Parathyroid adenoma (tissue), 2 donors: ENCODE results near the gene GSDME.

Experiments
- H2AFZ ChIP-seq: fragments of 300-600 bp; sonication (generic); one replicate; pipeline ENCODE4 v1.7.0; 2017; ENCODE audit warnings: antibody characterized with exemption, mild to moderate bottlenecking
- H3K27ac ChIP-seq: fragments of 300-600 bp; sonication (generic); one replicate; pipeline ENCODE4 v1.7.0; 2017
- H3K27me3 ChIP-seq: fragments of 300-600 bp; sonication (generic); one replicate; pipeline ENCODE4 v1.7.0; 2017; ENCODE audit warnings: low read length; ENCODE audit not compliant: control insufficient read depth, insufficient read depth
- H3K36me3 ChIP-seq: fragments of 300-600 bp; sonication (generic); one replicate; pipeline ENCODE4 v1.7.0; 2017; ENCODE audit warnings: low read length; ENCODE audit not compliant: control insufficient read depth, insufficient read depth
- H3K4me1 ChIP-seq: fragments of 300-600 bp; sonication (generic); one replicate; pipeline ENCODE4 v1.7.0; 2017; ENCODE audit warnings: control low read depth
- H3K4me2 ChIP-seq: fragments of 300-600 bp; sonication (generic); one replicate; pipeline ENCODE4 v1.7.0; 2017; ENCODE audit warnings: low read length
- H3K4me3 ChIP-seq: fragments of 300-600 bp; sonication (generic); one replicate; pipeline ENCODE4 v1.7.0; 2017; ENCODE audit warnings: low read depth, low read length
- H3K79me2 ChIP-seq: fragments of 300-600 bp; sonication (generic); one replicate; pipeline ENCODE4 v1.7.0; 2017; ENCODE audit warnings: control low read depth
- H3K9ac ChIP-seq: fragments of 300-600 bp; sonication (generic); one replicate; pipeline ENCODE4 v1.7.0; 2017; ENCODE audit warnings: mild to moderate bottlenecking
- H3K9me3 ChIP-seq: fragments of 300-600 bp; sonication (generic); one replicate; pipeline ENCODE4 v1.7.0; 2017; ENCODE audit warnings: low read length; ENCODE audit not compliant: control insufficient read depth
- CTCF ChIP-seq: fragments of 300-600 bp; sonication (generic); IDR thresholded peaks from one replicate; pipeline ENCODE4 v1.7.0; 2017; ENCODE audit warnings: antibody characterized with exemption, mild to moderate bottlenecking
- donor health status: primary hyperparathyroidism.

GSDME gene

GRCh38 chr7:24656608-24657007, 100.7 kb downstream of the GSDME start:
- Histone ChIP-seq H2AFZ (no peak overlapping the region), H3K4me3 (no peak overlapping the region), H3K4me1 (no peaks in the 10 kb centered on the region), H3K9ac (no peak overlapping the region), H3K27me3 (no peaks in the 10 kb centered on the region), H3K9me3 (no peaks in the 10 kb centered on the region), H3K79me2 (no peaks in the 10 kb centered on the region), H3K27ac (no peak overlapping the region), H3K36me3 (no peaks in the 10 kb centered on the region), H3K4me2 (no peak overlapping the region)
- TF ChIP-seq CTCF, result no peak

GRCh38 chr7:24654305-24654704, 103.0 kb downstream of the GSDME start:
- no peaks in the 10 kb centered on the region for H3K79me2 ChIP-seq
- H3K27ac ChIP-seq, result no peak overlapping the region
- no peaks in the 10 kb centered on the region for H3K27me3 ChIP-seq
- no peaks in the 10 kb centered on the region for H3K9me3 ChIP-seq
- H3K4me2 ChIP-seq, result no peak overlapping the region
- no peaks in the 10 kb centered on the region for H3K36me3 ChIP-seq
- H3K9ac ChIP-seq, result no peak overlapping the region
- no peak overlapping the region for H2AFZ ChIP-seq
- no peak overlapping the region for H3K4me3 ChIP-seq
- no peak for TF ChIP-seq CTCF
- no peaks in the 10 kb centered on the region for H3K4me1 ChIP-seq

- TF ChIP-seq CTCF, result no peak
- no peaks in the 10 kb centered on the region for H3K9me3 ChIP-seq
- H3K4me2 ChIP-seq, result no peak overlapping the region
- H3K27me3 ChIP-seq, result no peaks in the 10 kb centered on the region
- H3K36me3 ChIP-seq, result no peaks in the 10 kb centered on the region
- H3K4me3 ChIP-seq, result no peak overlapping the region
- H3K9ac ChIP-seq, result no peak overlapping the region
- no peak overlapping the region for H3K27ac ChIP-seq
- H2AFZ ChIP-seq, result no peak overlapping the region
- H3K4me1 ChIP-seq, result no peaks in the 10 kb centered on the region
- no peaks in the 10 kb centered on the region for H3K79me2 ChIP-seq
Measured at GRCh38 chr7:24653316-24654085, 103.8 kb downstream of the GSDME start.

GRCh38 chr7:24652251-24652939, 104.9 kb downstream of the GSDME start:
- Histone ChIP-seq H3K9me3 (no peaks in the 10 kb centered on the region), H3K27me3 (no peaks in the 10 kb centered on the region), H2AFZ (no peak overlapping the region), H3K36me3 (no peaks in the 10 kb centered on the region), H3K4me2 (no peak overlapping the region), H3K27ac (no peak overlapping the region), H3K79me2 (no peaks in the 10 kb centered on the region), H3K4me1 (no peaks in the 10 kb centered on the region), H3K4me3 (no peak overlapping the region), H3K9ac (no peak overlapping the region)
- no peak for TF ChIP-seq CTCF
